Stimulated activated CD8-positive, alpha-beta memory T cell treated with anti-CD3 and anti-CD28 coated beads, Interleukin-7, amount 100 ng/mL, for 24 hours (primary cell): ENCODE data around the gene BHLHE23.

Experiments
- DNase-seq: peaks from one replicate; pipeline ENCODE4 v3.0.0-alpha.2; 2020; ENCODE audit warnings: low read depth

BHLHE23 gene

DNA sequence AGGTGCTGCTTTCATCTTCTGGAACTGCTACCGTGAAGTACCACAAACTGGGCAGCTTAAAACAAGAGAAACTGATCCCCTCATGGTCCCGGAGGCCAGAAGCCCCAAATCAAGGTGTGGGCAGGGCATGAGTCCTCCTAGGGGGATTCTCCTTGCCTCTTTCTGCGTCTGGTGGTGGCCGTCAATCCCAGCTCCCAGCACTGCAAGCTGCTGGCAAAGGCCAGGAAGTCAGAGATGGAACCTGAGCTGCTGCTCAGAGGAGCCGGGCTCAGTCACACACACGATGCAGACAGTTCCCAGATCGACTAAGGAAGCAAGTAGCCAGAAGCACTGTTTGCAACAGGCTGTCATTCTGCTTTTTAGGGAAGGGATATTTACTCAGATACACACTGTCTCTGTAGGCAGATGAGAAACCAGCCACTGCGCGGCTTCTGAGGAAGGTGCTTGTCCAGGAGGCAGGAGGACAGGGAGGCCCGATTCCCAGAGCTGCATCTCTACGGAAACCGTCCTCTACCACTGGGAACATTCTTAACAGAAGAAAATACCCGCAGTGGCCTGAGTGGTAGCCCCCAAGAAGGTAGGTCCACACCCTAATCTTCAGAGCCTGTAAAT lies 15.5 kb downstream of the BHLHE23 start:
- no peak for DNase-seq

DNA sequence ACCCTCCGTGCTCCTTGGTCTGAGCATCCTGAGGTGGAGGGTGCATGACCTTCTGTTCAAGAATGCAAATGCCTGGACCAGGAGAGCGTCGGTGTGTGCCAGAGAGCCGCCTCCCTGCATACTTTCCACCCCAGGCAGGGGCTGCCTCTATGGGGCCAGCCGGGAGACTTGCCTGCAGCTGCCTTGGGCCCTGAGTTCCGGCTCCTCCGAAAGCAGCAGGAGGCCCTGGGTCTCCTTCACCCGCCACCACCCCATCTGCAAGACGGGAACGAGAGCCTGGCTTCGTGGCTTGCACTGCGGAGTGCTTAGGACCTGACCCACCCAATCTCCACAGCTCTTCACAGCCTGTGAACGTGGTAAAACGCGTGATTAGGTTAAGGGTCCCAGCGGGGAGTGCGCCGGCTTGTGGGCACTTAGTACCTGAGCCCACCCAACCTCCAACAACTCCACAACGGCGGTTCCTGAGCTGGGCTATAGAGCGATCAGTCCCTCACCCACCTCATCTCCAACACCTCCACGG lies 16.4 kb downstream of the BHLHE23 start:
- DNase-seq = no peak

DNA sequence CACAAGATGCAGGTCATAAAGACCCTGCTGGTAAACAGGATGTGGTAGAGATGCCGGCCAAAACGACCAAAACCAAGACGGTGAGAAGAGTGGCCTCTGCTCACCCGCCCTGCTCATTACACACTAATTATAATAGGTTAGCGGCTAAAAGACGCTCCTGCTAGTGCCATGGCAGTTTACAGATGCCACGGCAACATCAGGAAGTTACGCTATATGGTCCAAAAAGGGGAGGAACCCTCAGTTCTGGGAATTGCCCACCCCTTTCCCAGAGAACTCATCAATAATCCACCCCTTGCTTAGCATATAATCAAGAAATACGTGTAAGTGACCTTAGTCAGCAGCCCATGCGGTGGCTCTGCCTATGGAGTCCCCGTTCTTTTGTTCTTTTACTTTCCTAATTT lies 17.6 kb downstream of the BHLHE23 start:
- no peak for DNase-seq

DNA sequence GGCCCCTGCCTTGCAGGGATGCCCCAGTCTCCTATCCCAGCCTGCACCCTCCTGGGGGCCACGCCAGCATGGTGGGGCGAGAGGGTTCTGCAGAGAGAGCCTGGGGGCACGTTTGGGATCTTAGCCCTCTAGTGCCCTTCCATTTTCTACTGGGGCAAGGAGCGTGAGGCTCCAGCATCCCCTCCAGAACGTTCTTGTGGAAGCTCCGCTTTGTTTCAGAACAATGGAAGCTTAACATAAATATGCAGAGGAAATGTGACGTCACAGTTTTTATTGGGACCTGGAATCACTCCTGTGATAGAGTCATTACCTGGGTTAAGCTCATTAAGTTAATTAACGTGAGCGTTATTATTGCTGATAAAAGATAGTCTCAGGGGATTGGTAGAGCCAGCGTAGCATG lies 19.6 kb downstream of the BHLHE23 start:
- no peak for DNase-seq

DNA sequence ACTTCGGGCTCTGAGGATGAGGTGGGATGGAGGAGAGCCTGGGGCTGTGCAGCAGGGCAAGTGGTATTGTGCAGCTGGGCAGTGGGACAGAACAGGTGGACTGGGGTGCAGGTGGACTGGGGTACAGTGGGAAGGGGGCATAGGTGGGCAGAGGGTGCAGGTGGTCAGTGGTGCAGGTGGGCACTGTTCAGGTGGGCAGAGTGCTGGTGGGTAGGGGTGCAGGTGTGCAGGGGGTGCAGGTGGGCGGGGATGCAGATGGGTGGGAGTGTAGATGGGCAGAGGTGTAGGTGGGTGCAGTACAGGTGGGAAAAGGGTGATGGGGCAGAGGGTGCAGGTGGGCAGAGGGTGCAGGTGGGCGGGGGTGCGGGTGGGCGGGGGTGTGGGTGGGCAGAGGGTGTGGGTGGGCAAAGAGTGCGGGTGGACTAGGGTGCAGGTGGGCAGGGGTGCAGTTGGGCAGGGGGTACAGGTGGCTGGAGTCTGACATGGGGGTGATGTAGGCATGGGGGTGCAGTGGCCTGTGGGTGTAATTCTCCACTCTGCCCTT lies 20.4 kb downstream of the BHLHE23 start:
- DNase-seq = no peak

DNA sequence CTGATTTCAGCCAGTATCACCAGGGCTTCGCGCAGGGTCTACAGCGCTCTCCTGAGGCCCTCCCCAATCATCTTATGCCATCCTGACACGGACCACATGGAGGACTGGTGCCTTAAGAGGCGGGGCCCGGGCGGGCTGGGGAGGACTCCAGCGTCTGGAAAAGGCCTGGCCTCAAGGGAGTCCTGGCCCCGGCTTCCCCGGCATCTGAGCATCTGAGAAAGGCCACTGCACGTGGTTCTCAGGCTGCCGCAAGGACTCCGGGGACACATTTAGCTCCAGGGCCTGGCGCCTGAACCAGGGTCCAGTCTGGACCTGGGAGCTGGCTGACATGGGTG lies 21.4 kb downstream of the BHLHE23 start:
- no peak for DNase-seq

DNA sequence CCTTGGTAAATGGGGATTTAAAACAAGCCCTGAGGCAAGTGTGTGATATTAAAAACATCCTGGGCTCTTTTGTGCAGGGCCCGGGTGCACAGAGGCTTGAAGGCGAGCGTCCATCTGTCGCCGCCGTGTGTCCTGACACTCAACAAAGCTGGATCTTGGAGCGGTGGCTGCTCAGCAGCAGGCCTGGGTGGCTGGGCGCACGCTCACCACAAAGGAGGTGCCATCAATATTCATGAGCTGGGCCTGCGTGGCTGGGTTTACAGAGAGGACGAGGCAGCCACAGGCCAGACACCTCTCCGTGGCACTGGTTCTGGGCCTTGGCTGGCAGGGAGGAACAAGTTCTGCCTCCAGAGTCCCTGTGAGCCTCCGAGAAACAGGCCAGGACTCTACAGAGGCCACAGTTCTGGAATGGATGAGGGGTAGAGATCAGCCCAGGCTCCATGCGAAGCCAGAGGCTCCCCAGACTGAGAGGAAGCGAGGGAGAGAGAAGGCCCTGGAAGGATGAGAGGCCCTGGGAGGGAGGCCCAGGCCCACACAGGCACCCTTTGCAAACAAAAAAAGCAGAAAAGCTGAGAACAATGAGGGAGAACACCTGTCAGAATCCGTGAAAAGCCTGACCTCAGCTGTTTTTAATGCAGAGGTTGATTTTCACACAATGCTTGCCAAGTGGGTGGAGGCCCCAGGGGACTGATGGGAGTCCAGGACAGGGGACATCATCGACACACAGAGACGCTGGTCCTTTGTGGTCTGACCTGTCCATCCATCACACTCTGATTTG lies 21.9 kb downstream of the BHLHE23 start:
- no peak for DNase-seq

DNA sequence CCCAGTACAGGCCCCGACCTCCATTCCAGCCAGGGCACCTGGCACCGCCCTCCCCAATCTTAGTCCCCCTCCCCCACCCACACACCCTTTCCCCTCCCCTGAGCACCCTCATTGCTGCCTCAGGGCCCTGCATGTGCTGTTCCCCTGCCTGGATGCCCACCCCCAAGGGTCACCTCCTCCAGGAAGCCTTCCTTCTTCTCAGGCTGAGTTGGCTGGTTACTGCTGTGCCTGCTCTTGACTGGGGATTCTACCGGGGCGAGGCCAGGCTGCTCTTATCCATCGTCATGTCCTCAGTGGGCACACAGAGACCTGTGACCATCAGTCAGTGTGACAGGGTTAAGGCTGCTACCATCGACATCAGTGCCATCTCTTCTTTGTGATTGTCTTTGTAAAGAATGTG lies 23.6 kb downstream of the BHLHE23 start:
- no peak for DNase-seq

DNA sequence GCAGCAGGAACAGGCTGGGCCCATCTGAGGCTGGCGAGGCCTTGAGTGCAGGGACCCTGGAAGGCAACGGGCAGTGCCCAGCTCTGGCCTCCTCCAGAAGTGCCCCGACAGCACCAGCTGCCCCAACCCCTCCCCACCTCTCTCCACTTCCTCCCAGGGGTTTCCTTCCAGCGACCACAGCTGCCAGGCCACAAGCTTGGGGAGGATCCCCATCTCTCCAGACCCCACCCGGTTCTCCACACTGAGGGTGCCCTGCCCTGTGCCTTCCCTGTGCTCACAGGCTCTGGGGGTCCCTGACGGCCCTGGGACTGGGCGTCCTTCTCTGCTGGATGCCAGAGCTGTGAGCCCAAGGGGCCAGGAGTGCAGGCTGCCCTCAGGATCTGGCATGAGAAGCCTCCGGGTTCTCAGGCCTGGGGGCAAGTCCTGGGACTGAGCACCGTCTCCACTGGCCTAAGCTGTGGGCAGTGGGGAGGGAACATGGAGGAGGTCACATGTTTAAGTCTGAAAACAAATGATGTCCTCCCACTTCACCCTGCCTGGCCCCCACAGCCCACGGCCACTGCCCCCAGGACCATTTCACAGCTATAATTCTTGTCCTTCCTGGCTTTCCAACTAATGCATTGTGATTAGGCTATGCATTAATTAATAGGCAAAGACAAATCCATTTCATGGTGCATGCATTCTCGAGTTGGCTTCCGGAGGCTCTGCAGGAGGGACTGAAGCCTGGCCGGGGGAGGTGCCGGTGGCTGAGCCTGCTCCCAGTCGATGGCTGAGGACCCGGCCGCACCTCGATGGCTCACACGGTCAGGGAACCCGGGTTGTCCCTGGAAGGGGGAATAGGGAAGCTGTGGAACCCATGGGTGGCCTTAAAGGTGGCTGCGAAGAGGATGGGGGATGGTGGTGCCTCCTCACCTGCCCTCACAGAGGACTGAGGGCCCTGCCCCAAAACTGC lies 24.4 kb downstream of the BHLHE23 start:
- DNase-seq = no peak

DNA sequence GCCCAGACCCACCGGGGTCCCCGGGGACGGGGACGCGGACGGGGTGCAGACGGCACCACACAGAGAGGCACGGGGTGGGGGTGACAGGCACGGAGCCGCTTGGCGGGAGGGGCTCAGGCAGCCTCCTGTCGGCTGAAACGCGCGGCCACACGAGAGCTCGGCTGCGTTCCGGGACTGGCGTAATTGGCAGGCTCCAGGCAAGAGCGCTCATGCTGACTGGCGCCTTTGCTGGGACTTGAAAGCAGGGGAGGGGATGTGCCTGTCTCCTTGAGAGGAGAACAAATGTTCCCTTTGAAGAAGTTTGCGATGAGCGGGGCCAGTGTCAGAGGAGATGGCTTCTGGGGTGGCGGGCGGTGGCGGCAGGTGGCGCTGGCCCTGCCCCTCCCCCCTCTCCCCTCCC lies 25.8 kb downstream of the BHLHE23 start:
- peak; percentile 8 for DNase-seq

DNA sequence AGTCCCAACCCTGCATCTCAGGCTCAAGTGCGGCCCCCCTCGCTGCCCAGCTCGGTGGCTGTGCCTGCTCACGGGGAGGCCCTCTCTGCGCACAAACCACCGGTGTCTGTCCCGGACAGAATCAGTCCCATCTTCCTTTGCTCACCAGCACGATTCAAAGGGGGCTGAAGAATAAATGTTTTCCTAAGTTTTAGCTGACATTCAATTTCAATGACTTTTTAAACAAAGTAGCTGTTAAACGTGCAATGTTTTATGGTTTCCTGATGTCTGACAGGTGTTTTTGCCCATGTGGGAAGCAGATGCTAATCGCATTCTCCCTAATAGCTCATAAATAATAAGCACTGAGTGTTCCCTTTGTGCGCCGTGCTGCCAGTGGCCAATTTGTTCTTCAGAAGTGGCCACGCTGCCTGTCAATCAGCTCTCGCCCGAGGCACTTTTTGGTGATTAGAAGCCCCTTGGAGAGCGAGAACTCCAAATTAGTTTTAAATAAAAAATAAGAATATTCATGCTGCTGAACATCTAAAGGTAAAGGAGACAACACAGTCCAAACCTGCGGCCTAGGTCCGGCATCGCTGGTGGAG lies 26.3 kb downstream of the BHLHE23 start:
- DNase-seq = no peak

DNA sequence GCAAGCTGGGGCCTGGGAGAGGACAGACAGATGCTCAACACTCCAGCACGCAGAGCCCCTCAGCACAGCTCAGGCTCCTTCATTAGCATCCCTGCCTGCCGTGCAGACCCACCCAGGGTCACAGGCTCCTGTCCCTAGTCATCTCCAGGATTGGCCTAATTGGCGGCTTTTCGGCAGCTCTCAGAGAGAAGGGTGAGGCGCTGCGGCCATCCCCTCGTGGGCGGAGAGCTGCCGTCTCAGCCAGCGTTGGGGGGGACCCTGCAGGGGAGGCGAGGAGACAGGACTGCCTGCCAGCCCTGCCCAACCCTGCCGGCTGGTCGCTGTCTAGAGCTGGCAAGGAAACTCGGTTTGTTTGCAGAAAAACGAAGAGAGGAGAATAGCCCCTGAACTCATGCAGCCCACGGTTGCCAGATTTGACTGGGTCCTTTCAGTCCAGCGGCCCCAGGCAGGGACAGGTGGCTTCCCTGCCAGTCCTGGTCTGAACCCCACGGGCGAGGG lies 26.8 kb downstream of the BHLHE23 start:
- DNase-seq = no peak

DNA sequence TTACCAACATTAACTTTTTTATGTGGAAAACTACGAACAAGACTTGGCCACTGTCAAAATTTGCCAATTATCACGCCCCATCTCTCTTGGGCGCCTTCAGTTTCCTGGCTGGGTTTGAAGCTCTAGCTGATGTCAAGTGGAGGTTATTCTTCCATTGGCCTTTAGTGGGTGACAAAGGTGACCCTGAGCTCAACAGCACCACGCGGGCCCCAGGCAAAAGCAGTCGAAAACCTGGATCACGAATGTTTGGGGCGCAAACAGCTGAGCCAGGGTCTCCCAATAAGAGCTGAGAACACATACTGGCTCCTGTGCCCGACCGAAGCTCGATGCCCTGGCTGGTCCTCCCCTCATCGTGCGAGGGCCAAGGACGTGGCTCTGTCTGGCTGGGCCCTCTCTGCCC lies 27.5 kb downstream of the BHLHE23 start:
- no peak for DNase-seq

DNA sequence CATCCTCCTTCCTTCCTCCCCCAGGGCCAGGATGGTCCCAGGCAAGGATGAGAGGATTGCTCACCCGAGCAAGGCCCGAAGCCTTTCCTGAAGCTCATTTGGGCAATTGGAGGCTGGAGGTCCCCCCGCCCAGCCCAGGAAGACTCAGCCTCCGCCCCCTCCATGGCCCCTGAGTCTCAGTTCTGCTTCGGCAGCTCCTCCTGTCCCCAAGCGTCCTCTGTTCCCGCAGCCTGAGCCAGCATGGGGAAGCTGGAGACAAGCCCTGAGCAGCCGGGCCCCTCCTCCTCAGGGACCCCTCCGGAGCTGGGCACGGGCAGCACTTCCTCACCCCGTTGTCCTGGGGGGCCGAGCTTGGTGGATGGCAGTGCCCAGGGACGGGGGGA lies 28.2 kb downstream of the BHLHE23 start:
- no peak for DNase-seq

DNA sequence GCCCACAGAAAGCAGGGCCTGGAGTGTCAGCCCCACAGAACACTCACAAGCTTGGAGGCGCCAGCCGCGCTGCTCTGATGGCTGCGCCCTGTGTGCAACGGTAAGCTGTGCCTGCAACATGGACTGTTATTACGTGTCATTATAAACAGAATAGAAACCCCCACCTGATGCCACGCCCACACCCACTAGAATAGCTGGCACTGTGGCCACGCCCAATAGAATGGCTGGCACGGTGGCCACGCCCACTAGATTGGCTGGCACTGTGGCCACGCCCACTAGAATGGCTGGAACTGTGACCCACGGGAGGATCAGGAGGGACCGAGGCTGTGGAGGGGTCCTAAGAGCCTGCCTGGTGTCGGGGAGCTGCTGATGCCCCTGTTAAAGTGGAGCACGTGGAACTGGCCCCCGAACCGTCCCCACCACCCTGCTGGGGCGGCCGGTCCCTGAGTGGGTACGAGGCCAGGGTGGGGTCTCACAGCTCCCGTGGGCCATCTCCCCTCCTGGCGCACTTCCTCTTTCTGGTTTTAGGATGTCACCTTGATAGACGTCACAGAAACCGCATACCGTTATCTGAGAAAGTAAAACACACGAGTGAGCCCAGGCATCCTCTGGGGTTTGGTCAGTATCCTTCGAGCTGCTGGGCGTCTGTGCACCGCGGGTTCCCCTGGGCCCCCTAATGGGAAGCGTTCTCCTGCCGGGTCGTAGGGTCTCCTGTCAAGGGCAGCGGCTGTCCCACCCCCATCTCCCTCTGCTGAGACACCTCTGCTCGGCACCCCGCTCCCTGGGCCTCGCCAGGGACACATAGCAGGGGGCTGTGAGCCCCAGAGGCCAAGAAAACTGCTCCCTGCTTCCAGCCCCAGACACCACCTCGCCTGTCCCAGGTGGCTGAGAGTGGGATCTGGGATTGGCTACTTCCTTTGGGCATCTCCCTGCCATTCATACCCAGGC lies 28.9 kb downstream of the BHLHE23 start:
- peak; percentile 45 for DNase-seq

DNA sequence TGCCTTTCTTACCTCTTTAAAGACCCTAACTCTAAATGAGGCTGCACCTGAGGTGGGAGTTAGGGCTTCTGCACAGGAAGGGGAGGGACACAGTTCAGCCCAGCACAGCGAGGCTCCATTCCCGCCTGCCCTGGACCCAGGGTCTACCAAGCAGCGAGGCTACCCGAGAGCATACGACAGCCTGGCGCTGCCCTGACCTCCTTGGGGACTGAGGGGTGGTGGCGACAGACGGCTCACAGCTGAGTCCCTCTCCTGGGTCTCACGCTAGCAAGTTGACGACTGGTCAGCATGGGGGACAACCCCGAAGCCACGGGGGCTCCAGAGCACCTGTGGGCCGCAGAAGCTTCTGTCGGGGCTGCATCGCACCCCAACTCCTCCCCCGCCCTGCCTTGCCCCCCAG lies 29.9 kb downstream of the BHLHE23 start:
- no peak for DNase-seq

DNA sequence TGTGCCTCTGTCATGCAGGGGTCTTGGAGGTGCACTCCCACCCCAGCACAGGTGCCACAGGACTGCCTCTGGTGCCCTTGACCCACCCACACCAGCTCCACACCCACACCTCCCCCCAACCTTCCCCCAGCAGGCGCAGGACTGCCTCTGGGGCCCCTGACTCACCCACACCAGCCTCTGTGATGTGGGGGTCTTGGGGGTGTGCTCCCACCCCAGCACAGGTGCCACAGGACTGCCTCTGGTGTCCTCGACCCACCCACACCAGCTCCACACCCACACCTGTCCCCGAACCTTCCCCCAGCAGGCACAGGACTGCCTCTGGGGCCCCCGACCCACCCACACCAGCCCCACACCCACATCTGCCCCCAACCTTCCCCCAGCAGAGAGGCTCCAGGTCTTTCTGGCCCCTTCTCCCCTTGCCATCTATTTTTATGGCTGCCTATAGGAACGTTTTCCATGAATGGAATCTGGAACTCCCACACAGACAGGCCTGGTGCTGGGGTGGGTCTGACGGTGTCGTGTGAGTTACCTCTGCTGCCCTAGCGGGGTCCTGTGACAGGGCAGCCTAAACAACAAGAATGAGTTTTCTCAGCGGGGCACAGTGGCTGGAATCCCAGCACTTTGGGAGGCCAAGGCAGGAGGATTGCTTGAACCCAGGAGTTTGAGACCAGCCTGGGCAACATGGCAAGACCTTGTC lies 30.8 kb downstream of the BHLHE23 start:
- DNase-seq = no peak

DNA sequence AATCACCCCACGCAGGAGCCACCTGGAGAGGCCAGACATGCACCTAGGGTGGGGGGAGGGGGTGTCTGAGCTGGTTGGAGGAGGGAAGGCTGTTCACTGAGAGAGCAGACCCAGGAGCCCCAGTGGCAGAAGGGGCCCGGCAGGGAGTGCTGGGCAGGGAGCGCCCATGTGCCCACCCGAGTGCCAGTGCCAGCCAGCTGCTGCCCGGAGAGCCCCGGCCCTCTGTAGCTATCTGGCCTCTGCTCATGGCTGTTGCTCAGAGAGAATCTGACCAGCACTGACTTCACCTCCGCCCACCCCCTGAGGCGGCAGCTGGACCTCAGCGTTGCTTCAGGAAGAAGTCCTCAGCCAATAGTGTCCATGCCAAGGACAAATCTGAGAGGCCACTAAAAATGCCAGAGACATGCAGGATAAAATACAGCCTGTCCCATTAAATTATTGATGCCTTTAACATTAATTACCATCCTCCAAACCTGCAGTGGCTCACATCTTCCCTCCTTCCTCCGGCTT lies 31.5 kb downstream of the BHLHE23 start:
- DNase-seq = no peak

DNA sequence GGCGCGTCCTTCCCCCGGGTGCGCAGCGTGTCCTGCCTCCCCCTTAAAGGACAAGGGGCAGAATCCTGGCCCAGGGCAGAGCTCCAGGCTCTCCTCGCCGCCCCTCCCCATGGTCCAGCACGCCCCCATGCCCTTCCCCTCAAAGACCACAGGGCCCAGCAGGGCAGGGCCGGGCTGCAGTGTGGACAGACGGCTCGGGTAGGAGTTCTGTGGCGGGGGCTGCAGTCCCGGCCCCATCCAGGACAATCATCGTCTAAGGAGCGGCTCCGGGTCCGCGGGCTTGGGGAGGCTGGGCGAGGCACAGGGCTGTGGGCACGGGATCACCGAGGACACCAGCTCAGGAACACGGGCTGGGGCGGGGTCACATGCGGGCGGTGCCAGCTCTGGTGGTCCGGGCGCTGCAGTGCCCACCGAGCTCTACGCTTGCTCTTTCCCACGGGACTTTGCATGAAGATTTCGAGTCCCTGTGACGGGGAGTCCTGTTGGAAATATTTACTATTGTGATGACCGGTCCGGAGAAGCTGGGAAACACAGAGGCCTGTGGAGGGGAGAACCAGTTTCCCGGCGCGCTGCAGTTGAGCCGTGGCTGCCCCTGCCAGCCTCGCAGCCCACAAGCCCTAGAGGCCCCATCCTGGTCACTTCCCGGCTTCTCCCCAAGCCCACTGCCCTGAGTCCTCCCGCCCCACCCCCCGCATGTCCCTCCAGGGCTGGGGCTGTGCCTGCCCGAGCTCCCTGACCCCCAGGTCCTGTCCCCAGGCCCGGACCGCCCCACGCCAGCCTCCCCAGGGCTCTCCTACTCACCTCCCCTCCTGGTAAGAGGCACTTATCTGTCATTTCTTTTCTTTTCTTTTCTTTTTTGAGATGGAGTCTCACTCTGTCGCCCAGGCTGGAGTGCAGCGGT lies 33.7 kb downstream of the BHLHE23 start:
- no peak for DNase-seq
